Measurements from ENCODE around the gene ADAD2.
A peak's percentile ranks its signal among the peaks of the same experiment; 100 is the strongest.

The ADAD2 gene

GRCh38 chr16:84190731-84191388 lies at the start of gene ADAD2:
ADAD2 (plus strand) TSS chr16:84191157; CDS start chr16:84191231, 74 bp downstream.
- no peak for DNase-seq

- DNase-seq, result no peak
Measured at GRCh38 chr16:84143081-84143480, 47.9 kb upstream of the ADAD2 start.

- DNase-seq, result no peak
Measured at GRCh38 chr16:84143784-84144199, 47.2 kb upstream of the ADAD2 start.

GRCh38 chr16:84144209-84144858 lies 46.6 kb upstream of the ADAD2 start:
- no peak for DNase-seq

- DNase-seq, result peak; percentile 72
Measured at GRCh38 chr16:84144859-84145639, 45.9 kb upstream of the ADAD2 start, which contains the start of the genes DNAAF1 and HSDL1. DNAAF1 (plus strand) TSS chr16:84145308; CDS start chr16:84145441, 133 bp downstream. HSDL1 (minus strand) TSS chr16:84145177; CDS start chr16:84131321, 13,856 bp downstream.

GRCh38 chr16:84150926-84151325 lies 40.0 kb upstream of the ADAD2 start:
- DNase-seq, result no peak

- no peak for DNase-seq
Measured at GRCh38 chr16:84153660-84154214, 37.2 kb upstream of the ADAD2 start.

GRCh38 chr16:84155226-84155625 lies 35.7 kb upstream of the ADAD2 start:
- DNase-seq, result no peak

- DNase-seq, result no peak
Measured at GRCh38 chr16:84155771-84156170, 35.2 kb upstream of the ADAD2 start.

- DNase-seq, result peak; percentile 62
Measured at GRCh38 chr16:84156342-84156784, 34.6 kb upstream of the ADAD2 start.

GRCh38 chr16:84159007-84159406 lies 31.9 kb upstream of the ADAD2 start:
- DNase-seq, result no peak

- DNase-seq, result no peak
Measured at GRCh38 chr16:84159800-84160199, 31.2 kb upstream of the ADAD2 start.

- DNase-seq, result no peak
Measured at GRCh38 chr16:84161037-84161436, 29.9 kb upstream of the ADAD2 start.

GRCh38 chr16:84161801-84162200 lies 29.2 kb upstream of the ADAD2 start:
- no peak for DNase-seq

- no peak for DNase-seq
Measured at GRCh38 chr16:84165746-84166145, 25.2 kb upstream of the ADAD2 start.

GRCh38 chr16:84166796-84167695 lies 23.9 kb upstream of the ADAD2 start:
- no peak for DNase-seq

GRCh38 chr16:84169765-84170310 lies 21.1 kb upstream of the ADAD2 start:
- no peak for DNase-seq

- DNase-seq, result no peak
Measured at GRCh38 chr16:84174396-84174795, 16.6 kb upstream of the ADAD2 start.

GRCh38 chr16:84175350-84176081 lies 15.4 kb upstream of the ADAD2 start:
- DNase-seq, result peak; percentile 39

- DNase-seq, result no peak
Measured at GRCh38 chr16:84176192-84177053, 14.5 kb upstream of the ADAD2 start.
